ENCODE measurements around the gene R3HDM2. TPM values are rescaled to one million over a fixed set of nuclear protein-coding genes. Genes with fewer than 3 reads are reported as not detected.

Gene R3HDM2
- total and polyA plus RNA-seq, 2 of the 13 experiments (the other 11 are each of a cell fraction or from before 2014, with no cell fraction given) = 11.1 to 23.5 TPM

DNA sequence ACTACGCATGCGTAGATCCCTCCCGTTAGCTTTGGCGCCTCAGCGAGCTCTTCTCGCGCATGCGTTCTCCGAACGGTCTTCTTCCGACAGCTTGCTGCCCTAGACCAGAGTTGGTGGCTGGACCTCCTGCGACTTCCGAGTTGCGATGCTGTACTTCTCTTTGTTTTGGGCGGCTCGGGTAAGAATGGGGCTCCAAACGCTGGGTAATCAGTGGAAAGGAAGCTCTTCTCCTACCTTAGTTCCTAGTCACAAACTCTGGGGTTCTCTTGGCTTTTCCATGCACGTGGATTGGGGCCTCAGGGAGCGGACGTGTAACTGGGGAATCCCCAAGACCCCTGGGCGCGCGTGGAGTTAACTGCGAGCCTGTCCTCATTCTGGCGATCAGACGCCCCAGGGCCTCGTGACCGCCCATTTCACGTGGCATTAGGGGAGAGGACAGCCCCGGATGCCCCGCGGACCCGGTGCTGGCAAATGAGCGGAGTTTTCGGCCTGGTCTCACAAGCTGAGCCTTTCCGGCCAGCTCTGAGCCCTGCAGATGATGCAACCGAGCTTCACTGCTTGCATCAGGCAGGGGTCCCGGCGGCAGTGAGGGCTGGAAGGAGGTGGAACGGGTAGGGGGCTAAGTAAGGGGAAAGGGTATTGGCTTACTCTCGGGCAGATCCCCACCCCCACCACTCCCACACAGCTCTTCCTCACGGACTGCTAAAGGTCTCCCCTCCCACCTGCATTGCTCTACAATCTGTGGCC, 201.0 kb downstream of the R3HDM2 start, which contains the start of gene SHMT2 (continued):
- TF ChIP-seq RNF219 (CRISPR knock-in tag; IDR thresholded peaks at IDR 0.05) (no peak), TCF12 (IDR thresholded peaks at IDR 0.05) (no peak), TCF12 (CRISPR knock-in tag; IDR thresholded peaks at IDR 0.05) (no peak), YEATS4 (CRISPR knock-in tag; IDR thresholded peaks at IDR 0.05; ENCODE audit: borderline replicate concordance) (peak; percentile 86), FOXM1 (CRISPR knock-in tag; IDR thresholded peaks at IDR 0.05) (no peak), ZSCAN22 (CRISPR knock-in tag; IDR thresholded peaks at IDR 0.05) (no peak), ZBTB25 (CRISPR knock-in tag; IDR thresholded peaks at IDR 0.05) (peak; percentile 11; the same call in 1 of the 2 replicates), RAD51 (IDR thresholded peaks at IDR 0.05; ENCODE audit: borderline replicate concordance) (no peak), ZBTB20 (CRISPR knock-in tag; IDR thresholded peaks at IDR 0.05; ENCODE audit: borderline replicate concordance, low read depth) (peak; percentile 65; the same call in 1 of the 2 replicates), YY1 (IDR thresholded peaks at IDR 0.05; ENCODE audit: insufficient read depth, insufficient replicate concordance, low read depth, low read length) (peak; percentile 20), KLF16 (CRISPR knock-in tag; IDR thresholded peaks at IDR 0.05) (peak in 1 of 2 experiments; percentile 74; a peak in 2 of 4 replicates), KDM2A (CRISPR knock-in tag; IDR thresholded peaks at IDR 0.05; ENCODE audit: borderline replicate concordance, low read depth) (peak; percentile 82), ZNF547 (CRISPR knock-in tag; IDR thresholded peaks at IDR 0.05) (no peak), RCOR2 (CRISPR knock-in tag; IDR thresholded peaks at IDR 0.05) (no peak), PAX8 (CRISPR knock-in tag; IDR thresholded peaks at IDR 0.05; ENCODE audit: borderline replicate concordance) (0 out of 2 replicates have a peak, but pooled peaks have one; percentile 19), TARDBP (CRISPR knock-in tag; IDR thresholded peaks at IDR 0.05) (no peak), ZNF674 (CRISPR knock-in tag; IDR thresholded peaks at IDR 0.05; ENCODE audit: low read depth) (0 out of 2 replicates have a peak, but pooled peaks have one; percentile 33), SNAI1 (CRISPR knock-in tag; IDR thresholded peaks at IDR 0.05; ENCODE audit: borderline replicate concordance) (no peak), SKIL (CRISPR knock-in tag; IDR thresholded peaks at IDR 0.05; ENCODE audit: borderline replicate concordance) (no peak), KLF12 (CRISPR knock-in tag; IDR thresholded peaks at IDR 0.05; ENCODE audit: borderline replicate concordance) (no peak)
- TF ChIP-seq, protein P1, sequence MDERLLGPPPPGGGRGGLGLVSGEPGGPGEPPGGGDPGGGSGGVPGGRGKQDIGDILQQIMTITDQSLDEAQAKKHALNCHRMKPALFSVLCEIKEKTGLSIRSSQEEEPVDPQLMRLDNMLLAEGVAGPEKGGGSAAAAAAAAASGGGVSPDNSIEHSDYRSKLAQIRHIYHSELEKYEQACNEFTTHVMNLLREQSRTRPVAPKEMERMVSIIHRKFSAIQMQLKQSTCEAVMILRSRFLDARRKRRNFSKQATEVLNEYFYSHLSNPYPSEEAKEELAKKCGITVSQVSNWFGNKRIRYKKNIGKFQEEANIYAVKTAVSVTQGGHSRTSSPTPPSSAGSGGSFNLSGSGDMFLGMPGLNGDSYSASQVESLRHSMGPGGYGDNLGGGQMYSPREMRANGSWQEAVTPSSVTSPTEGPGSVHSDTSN (CRISPR knock-in tag; IDR thresholded peaks at IDR 0.05) = no peak
